A673 (cell line): Measurements from ENCODE around the gene CHMP3.

Experiments used
- EZH2 ChIP-seq: fragments of 200-600 bp; sonication (generic); IDR thresholded peaks from 2 replicates; pipeline ENCODE4 v1.6.1; 2017; ENCODE audit warnings: borderline replicate concordance, low read depth, mild to moderate bottlenecking, mixed read lengths, antibody characterized with exemption, low read length; ENCODE audit not compliant: poor library complexity, severe bottlenecking
- TF ChIP-seq, protein P1 (sequence below): fragments of 300-800, 200-600 bp; sonication (generic); conservative IDR thresholded peaks from 2 replicates; pipeline ENCODE4 v1.5.1; 2017; ENCODE audit warnings: low read depth, mild to moderate bottlenecking, antibody characterized with exemption, low read length, moderate library complexity, mixed read lengths

DNA sequence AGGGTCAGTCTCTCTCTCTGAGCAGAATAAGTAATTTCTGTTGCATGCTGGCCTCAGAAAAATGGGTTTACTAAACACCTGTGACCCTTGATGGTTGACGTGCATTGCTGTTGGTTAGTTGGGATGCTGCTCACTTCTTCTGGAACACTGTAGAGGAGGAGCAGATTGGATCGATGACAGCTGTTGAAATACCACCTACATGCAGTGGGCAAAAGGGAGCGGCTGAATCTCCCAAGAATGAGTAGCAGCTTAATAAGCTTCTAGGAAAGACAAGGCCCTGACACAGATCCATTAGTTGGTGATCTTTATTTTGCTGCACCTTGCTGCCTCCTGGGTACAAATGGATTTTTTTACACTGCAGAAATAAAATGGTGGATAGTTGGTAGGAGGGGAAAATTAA is 78.9 kb downstream of the CHMP3 start:
- TF ChIP-seq, protein P1, sequence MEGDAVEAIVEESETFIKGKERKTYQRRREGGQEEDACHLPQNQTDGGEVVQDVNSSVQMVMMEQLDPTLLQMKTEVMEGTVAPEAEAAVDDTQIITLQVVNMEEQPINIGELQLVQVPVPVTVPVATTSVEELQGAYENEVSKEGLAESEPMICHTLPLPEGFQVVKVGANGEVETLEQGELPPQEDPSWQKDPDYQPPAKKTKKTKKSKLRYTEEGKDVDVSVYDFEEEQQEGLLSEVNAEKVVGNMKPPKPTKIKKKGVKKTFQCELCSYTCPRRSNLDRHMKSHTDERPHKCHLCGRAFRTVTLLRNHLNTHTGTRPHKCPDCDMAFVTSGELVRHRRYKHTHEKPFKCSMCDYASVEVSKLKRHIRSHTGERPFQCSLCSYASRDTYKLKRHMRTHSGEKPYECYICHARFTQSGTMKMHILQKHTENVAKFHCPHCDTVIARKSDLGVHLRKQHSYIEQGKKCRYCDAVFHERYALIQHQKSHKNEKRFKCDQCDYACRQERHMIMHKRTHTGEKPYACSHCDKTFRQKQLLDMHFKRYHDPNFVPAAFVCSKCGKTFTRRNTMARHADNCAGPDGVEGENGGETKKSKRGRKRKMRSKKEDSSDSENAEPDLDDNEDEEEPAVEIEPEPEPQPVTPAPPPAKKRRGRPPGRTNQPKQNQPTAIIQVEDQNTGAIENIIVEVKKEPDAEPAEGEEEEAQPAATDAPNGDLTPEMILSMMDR: no peak
- TF ChIP-seq EZH2: no peak
